OCI-LY3 (cell line): ENCODE data around the gene RAB20.

Experiments
- CTCF ChIP-seq: fragments of 200-600, 300-600 bp; sonication (generic); IDR thresholded peaks from 2 replicates; pipeline ENCODE4 v1.5.1; 2014; ENCODE audit warnings: antibody characterized with exemption, low read length, low read depth
- EZH2phosphoT487 ChIP-seq: fragments of 200-600 bp; shearing (Covaris generic); IDR thresholded peaks from 2 replicates; pipeline ENCODE4 v1.6.1; 2018; ENCODE audit warnings: antibody characterized with exemption, mixed run types, low read depth

GRCh38 chr13:110570886-110571285, 9.4 kb upstream of the RAB20 start:
- TF ChIP-seq EZH2phosphoT487 (no peak), CTCF (no peak)
